Mucosa of descending colon (tissue), 3 donors: ENCODE data around the gene PIGW. TPM values are rescaled to one million over a fixed set of nuclear protein-coding genes. Genes with fewer than 3 reads are reported as not detected.

Experiments
- ATAC-seq: fragments of 200-7000 bp; cut with Tn5 transposase; one replicate; pipeline ENCODE4 v1.9.1; 2020; ENCODE audit warnings: mild to moderate bottlenecking, moderate library complexity
- DNase-seq, 3 donors: peaks; one replicate each; pipeline ENCODE4 v3.0.0-alpha.2; 2020
- H3K36me3 ChIP-seq: fragments of 200-600 bp; one replicate; pipeline ENCODE4 v1.8.0; 2021; ENCODE audit warnings: low read depth, mild to moderate bottlenecking
- H3K4me1 ChIP-seq: fragments of 200-600 bp; one replicate; pipeline ENCODE4 v1.8.0; 2021; ENCODE audit warnings: low read depth, mild to moderate bottlenecking
- H3K4me3 ChIP-seq: fragments of 200-600 bp; one replicate; pipeline ENCODE4 v1.8.0; 2021; ENCODE audit warnings: mild to moderate bottlenecking
- H3K9me3 ChIP-seq: fragments of 200-600 bp; one replicate; pipeline ENCODE4 v1.8.0; 2021; ENCODE audit warnings: mild to moderate bottlenecking
- intact Hi-C, 2 donors: fragments of 100-400 bp; cut with DNase I in 1 of 2; cut with micrococcal nuclease in 1 of 2; formaldehyde crosslinking; loops; one replicate each; pipeline versions ENCODE4 v1.11.0 to v1.11.1; 2022; cut with DNase I, micrococcal nuclease
- total RNA-seq, 3 donors: library from RNA; stranded (reverse); fragmentation: NEBNext Ultra II Directional in 2 of 3; extraction: Animal tissue kit (Norgen Biotek cat#: 25700) in 2 of 3; gene quantifications; one replicate each; pipeline versions ENCODE4 v1.2.1 to v1.2.4, GENCODE V29; 2021 to 2023
- TF ChIP-seq, protein P1 (sequence below): fragments of 200-600 bp; IDR thresholded peaks from one replicate; pipeline ENCODE4 v1.8.0; 2022; ENCODE audit warnings: antibody characterized with exemption, mild to moderate bottlenecking
- donor health status: DM: no; HTN: no; CAD: no; lungs with moderate emphysema.
- donor health status: DM: no; HTN: no; CAD: no.
- donor health status: DM: no; HTN: yes; CAD: no.

Gene PIGW
- total RNA-seq, 3 donors from 2014 or later = 4.6 to 10.2 (median 7.0) TPM

DNA sequence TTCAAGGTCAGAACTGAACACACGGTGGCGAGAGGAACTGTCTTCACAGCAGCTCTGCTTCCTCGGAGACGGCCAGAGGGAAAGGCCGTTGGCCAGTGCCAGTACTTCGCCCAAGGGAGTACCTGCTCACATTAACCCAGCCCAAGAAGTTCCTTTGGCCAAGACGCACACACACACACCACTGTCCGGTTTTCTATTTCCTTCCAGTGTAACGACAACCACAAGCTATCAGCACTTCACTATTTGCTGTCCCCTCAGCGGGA lies 9.2 kb downstream of the PIGW start:
- Histone ChIP-seq H3K4me1 (peaks cover 37% of the 10 kb centered on the region), H3K9me3 (no peaks in the 10 kb centered on the region), H3K4me3 (peak overlapping the region; percentile 88), H3K36me3 (no peaks in the 10 kb centered on the region)
- ATAC-seq (peak; percentile 17), DNase-seq (peak in 1 of 3 donors; percentile 63)
- intact Hi-C loops = no loop called here
- TF ChIP-seq, protein P1, sequence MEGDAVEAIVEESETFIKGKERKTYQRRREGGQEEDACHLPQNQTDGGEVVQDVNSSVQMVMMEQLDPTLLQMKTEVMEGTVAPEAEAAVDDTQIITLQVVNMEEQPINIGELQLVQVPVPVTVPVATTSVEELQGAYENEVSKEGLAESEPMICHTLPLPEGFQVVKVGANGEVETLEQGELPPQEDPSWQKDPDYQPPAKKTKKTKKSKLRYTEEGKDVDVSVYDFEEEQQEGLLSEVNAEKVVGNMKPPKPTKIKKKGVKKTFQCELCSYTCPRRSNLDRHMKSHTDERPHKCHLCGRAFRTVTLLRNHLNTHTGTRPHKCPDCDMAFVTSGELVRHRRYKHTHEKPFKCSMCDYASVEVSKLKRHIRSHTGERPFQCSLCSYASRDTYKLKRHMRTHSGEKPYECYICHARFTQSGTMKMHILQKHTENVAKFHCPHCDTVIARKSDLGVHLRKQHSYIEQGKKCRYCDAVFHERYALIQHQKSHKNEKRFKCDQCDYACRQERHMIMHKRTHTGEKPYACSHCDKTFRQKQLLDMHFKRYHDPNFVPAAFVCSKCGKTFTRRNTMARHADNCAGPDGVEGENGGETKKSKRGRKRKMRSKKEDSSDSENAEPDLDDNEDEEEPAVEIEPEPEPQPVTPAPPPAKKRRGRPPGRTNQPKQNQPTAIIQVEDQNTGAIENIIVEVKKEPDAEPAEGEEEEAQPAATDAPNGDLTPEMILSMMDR = no peak

DNA sequence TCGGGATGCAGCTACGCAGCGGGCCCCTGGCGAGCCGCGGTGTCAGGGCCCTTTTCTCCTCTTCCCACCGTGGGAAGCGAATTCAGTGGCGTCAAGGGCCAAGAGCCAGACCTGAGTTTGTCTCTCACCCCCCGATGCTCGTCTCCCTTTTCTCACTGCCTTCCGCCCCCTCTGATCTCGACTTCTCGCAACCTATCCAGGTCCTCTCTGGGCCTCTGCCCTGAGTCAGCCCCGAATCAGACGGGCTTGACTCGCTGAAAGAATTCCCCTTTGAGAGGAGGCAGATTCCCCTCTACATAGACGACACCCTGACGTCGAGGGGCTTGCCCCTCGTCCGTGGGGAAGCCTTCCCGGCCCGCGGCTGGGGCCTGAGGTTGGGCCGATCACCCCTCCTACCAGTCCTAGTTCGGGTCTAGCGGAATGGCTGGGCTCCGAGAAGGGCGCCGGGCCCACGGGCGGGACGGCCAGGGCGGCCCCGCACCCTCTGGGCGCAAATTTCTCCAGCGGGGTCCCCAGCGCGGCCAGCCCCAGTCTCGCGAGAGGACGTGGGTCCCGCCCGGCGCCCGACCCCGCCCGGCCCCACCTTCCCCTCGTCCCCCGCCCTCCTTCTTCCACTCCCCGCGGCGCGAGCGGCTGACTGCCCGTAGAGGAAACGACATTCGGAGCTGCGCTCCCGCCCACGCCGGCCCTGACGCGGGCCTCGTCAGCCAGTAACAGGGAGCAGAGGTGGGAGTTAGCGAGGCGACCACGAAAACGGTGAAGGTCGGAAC lies 9.7 kb downstream of the PIGW start, which contains the start of gene GGNBP2:
TSS of gene GGNBP2 (plus strand) at position 613 of the 770 bp plus-strand sequence. CDS start 806 bp downstream, outside the sequence.
- ATAC-seq = peak; percentile 87
- Histone ChIP-seq H3K36me3 (no peaks in the 10 kb centered on the region), H3K4me1 (peaks cover 39% of the 10 kb centered on the region), H3K9me3 (no peaks in the 10 kb centered on the region), H3K4me3 (peak within 1 kb of the TSS; percentile 88)
- DNase-seq = peak; percentile 91 to 96 (median 96)
- TF ChIP-seq, protein P1 = no peak
- intact Hi-C loops = no loop called here

DNA sequence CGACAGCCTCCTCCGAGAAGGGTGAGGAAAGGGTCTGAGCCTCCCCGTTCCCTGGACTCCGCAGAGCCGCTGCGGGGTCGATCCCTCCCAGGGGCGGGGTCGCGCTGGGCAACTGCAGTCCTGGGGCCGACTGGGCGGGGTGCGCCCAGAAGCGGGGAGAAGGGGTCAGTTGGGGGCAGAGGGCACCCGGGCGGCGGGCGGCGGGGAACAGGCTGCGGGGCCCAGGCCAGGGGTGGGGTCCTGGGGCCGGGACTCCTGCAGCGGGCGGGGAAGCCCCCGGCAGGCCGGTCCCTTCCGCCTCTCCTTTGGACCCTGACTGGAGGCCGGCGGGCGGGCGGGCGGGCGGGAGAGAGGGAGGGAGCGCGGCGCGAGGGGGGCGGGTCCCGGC lies 10.3 kb downstream of the PIGW start:
- H3K4me3 ChIP-seq = peak overlapping the region; percentile 88
- peaks cover 44% of the 10 kb centered on the region for H3K4me1 ChIP-seq
- ATAC-seq = no peak
- intact Hi-C loops = no loop called here
- no peaks in the 10 kb centered on the region for H3K36me3 ChIP-seq
- DNase-seq = no peak
- TF ChIP-seq, protein P1 = no peak
- H3K9me3 ChIP-seq = no peaks in the 10 kb centered on the region

DNA sequence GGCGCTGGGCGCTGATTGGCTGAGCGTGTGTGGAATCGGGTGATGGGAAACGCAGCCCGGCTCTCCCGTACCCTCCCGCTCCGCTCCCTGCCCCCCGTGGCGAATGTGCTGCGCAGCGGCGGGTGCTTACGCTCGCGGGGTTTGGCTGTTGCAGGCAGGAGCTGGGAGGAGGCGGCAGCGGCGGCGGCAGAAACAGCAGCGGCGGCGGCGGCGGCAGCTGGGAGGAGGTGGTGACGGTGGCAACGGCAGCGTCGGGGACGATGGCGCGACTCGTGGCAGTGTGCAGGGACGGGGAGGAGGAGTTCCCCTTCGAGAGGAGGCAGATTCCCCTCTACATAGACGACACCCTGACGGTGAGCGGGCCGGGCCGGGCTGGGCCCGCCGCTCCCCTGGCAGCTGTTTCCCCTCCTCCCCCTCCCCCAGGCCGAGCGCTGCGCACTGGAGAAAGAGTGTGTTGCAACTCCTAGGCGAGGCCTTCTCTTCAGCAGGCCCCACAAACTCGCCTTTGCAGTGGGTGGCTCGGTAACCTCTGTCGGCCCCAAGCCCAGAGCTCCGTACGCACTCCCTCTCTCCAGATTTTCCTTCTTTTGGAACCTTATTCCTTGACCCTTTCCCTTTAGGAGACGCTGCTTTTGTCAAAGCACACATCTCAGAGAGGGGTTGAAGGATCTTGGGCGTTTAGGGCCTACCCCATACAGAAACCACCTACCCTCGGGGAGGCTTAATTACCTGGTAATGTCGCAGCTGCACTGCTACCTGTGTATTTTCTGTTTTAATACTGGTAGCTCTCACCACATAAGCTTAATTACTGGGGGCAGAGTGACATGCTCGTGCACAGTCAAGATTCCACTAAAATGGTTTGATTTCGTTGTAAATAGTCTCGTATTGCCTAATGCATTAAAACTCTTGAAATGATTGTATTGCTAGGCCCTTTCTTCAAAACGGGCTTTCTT lies 11.0 kb downstream of the PIGW start:
- Histone ChIP-seq H3K36me3 (no peaks in the 10 kb centered on the region), H3K4me1 (peaks cover 51% of the 10 kb centered on the region), H3K4me3 (peak overlapping the region; percentile 88), H3K9me3 (no peaks in the 10 kb centered on the region)
- intact Hi-C loops = no loop called here
- DNase-seq (peak; percentile 96 to 99 (median 98)), ATAC-seq (peak; percentile 86)
- TF ChIP-seq, protein P1 = no peak

DNA sequence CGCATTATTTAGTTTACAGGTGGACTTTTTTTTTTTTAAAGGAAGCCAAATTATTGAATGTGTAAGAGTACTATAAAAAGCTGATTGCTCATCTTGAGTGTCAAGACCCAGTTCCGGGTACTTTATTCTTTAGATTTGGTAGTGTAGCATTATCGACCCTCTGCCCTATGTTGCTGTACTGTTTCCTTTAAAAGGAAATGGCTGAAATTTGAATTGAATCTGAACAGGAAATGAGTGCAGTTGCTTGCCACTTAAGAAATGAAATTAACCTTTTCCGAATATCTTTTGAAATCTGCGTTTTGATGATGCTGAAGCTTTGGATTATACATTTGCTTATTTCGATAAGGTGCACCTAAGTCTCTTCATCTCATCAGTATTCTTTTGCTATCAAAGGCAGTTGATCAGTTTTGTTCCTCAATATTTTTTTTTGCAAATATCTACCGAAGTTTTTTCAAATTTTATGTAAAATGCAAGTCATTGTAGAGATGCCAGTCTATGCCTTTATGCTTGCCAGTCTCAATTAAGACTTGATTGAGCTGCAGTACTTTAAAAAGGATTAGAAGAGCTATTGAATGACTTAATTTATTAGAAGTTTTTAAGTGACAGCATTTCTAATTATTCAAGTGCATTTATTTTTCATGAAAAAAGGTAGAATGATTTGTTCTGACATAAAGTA lies 11.8 kb downstream of the PIGW start:
- no peak overlapping the region for H3K4me3 ChIP-seq
- no peaks in the 10 kb centered on the region for H3K9me3 ChIP-seq
- TF ChIP-seq, protein P1 = no peak
- intact Hi-C loops = no loop called here
- no peaks in the 10 kb centered on the region for H3K36me3 ChIP-seq
- DNase-seq = no peak
- peaks cover 59% of the 10 kb centered on the region for H3K4me1 ChIP-seq
- no peak for ATAC-seq
